HG03457 (cell line): ENCODE data around the gene GRB2.
"Not testable (repeated sequence)": the region's sequence is repeated elsewhere in the genome, so short reads cannot be mapped to it uniquely, and the experiment has no call there.

Experiments used
- ATAC-seq: cut with Tn5 transposase; IDR thresholded peaks from one replicate; pipeline ENCODE4 v1.9.1; 2021; ENCODE audit warnings: moderate number of reproducible peaks; ENCODE audit not compliant: unreplicated experiment

The GRB2 gene

GRCh38 chr17:75353176-75353575 is 52.3 kb downstream of the GRB2 start:
- ATAC-seq = no peak

GRCh38 chr17:75352079-75352569 is 53.4 kb downstream of the GRB2 start:
- no peak for ATAC-seq

DNA sequence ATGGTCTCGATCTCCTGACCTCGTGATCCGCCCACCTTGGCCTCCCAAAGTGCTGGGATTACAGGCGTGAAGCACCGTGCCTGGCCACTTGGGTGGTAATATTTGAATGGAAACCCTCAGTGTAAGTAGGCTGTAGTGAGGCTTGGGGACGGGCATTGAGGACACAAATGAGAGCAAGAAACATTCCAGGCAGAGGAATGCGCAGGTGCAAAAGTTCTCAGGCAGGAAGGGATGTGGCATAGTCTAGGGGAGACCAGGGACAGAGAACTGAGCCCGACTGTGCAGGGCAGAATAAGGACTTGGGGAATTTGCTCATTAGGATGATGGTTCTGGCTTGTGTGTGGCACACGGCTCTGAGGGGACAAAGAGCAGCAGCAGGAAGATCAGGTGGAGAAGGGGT is 54.8 kb downstream of the GRB2 start:
- ATAC-seq = no peak

GRCh38 chr17:75350029-75350428 is 55.4 kb downstream of the GRB2 start:
- ATAC-seq = no peak

DNA sequence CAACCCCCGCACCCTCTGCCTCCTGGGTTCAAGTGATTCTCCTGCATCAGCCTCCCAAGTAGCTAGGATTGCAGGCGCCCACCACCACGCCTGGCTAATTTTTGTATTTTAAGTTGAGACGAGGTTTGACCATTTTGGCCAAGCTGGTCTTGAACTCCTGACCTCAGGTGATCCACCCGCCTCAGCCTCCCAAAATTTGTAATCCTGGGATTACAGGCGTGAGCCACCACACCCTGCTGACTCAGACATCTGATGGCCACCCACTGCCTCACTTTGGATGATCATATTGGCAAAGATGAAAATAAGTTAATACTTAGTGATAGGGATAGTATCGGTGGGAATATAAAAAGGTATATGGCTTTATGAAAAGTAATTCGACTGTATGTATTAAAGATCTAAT is 55.9 kb downstream of the GRB2 start:
- no peak for ATAC-seq

DNA sequence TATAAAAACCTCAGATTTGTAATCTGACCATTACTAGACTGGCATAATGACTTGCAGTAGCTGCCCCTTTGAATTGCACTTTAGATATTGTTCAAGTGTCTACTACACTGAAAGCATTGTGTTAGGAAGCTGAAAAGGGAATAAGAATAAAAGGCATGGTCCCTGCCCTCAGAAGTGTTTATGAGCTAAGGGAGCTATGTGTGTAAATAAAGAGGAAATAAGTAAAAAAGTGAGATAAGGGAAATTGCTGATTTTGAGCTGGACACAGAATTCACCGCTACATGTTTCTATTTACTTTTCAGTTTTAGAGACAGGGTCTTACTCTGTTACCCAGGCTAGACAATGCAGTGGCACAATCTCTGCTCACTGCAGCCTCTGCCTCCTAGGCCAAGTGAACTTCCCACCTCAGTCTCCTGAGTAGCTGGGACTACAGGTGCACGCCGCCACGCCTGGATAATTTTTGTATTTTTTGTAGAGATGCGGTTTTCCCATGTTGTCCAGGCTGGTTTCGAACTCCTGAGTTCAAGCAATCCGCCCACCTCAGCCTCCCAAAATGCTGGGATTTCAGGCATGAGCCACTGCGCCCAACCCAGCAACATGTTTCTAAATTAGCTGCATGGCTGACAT is 57.0 kb downstream of the GRB2 start:
- no peak for ATAC-seq

- ATAC-seq = no peak
Measured at GRCh38 chr17:75346906-75347305, 58.6 kb downstream of the GRB2 start.

DNA sequence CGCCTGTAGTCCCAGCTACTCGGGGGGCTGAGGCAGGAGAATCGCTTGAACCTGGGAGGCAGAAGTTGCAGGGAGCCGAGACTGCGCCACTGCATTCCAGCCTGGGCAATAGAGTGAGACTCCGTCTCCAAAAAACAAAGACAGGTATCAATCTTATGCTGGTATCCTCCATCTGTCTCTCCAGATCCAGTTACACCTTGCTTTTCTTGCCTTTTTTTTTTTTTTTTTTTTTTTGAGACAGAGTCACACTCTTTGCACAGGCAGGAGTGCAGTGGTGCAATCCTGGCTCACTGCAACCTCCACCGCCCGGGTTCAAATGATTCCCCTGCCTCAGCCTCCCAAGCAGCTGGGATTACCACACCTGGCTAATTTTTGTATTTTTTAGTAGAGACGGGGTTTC is 59.1 kb downstream of the GRB2 start:
- ATAC-seq = not testable (repeated sequence)

DNA sequence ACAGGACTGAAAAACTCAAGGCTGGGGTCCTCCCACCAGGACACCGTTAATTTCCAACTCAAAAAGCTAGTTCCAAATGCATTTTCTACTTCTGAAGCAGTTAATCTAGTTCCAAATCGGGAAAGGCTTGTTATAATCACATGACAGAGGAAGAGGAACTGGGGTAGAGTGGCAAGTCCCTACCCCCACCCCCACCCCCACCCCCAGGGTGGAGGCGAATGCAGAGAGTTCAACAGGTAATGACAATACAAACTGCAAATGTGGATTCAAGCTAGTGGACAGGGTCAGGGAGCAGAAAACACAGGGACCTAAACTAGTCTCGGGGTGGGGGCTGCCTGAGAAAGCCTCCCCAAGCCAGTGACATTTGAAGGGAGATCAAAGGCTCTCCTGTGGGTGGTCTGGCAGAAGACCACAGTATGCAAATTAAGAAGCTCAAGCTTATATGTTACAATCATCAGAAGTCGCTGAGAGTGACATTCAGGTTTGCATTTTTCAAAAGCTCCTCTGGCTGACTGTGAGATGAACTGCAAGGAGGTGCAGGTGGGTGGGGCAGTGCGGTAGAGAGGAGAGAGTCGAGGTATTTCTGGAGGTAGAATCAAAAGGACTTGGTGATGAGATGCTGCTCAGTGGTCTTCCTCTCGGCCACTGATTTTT is 59.8 kb downstream of the GRB2 start:
- peak; percentile 36 for ATAC-seq

DNA sequence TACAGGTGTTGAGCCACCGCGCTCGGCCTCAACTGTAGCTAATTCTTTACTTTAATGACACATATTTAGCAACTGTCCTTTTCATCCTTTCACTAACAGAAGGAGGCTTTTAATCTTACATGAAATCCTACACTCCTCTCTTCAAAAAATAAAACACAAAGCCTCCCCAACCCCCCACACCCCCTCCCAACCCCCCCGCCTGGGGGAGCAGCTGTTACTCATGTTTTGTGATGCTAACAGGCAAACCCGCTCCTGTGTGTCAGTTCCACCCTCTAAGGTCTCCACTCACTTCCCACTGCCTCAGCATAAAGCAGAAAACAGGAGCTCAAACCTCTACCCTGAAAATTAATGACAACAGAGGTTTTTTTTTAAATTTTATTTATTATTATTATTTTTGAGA is 60.8 kb downstream of the GRB2 start:
- ATAC-seq = no peak

DNA sequence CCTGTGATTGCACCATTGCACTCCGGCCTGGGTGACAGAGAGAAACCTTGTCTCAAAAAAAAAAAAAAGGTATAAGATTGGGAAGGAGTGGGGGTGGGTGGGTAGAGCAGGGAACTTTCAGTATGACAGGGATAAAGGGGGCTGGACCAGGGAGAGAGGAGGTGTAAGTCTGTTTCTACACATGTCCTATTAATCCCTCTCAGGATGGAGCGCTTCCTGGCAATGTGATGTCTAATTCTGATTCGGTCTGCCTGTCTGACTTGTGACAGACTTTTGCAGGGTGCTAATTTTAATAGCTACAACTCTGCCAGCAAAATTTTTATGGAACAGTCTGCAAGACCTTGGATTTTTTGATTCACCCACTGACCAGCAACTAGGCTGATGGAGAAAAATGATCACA is 62.5 kb downstream of the GRB2 start:
- no peak for ATAC-seq

GRCh38 chr17:75341784-75342486 is 63.5 kb downstream of the GRB2 start:
- ATAC-seq = no peak

DNA sequence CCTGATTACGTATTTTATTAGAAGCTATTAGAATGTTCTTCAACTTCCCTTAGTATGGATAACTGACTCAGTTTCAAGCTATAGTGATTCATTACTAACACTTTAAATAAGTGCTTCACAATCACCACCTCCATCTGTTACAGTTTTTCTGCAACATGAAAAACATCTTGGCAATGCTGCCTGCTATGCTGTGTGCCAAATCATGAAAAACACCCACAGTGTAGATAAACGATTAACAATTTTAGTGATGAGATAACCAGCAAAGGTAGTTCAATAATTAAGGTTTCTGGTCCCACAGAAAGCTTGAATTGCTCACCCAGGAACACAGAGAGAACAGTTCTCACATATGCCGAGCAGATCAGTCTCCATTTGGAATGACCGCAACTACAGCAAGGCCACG is 64.8 kb downstream of the GRB2 start:
- no peak for ATAC-seq

DNA sequence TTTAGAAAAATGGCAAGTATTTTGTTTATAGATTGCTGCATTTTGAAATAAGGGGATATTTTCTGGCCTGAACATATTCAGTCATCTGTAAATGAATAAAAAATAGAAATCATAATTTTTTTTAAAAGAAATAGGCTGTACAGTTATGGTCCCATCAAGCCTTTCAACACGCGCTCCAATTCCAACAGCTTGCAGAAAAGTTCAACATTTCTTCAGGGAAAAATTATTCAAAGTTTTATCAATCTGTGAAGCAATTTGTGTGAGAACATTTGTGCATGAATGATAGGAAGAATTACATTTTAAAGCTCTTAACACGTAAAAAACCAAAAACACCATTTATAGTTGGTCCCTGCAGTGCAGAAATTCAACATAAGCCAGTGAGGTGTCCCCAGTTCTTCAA is 65.5 kb downstream of the GRB2 start:
- ATAC-seq = no peak

GRCh38 chr17:75338335-75338734 is 67.1 kb downstream of the GRB2 start:
- no peak for ATAC-seq

- ATAC-seq = no peak
Measured at GRCh38 chr17:75335315-75335714, 70.2 kb downstream of the GRB2 start.

- no peak for ATAC-seq
Measured at GRCh38 chr17:75334723-75335122, 70.8 kb downstream of the GRB2 start.

DNA sequence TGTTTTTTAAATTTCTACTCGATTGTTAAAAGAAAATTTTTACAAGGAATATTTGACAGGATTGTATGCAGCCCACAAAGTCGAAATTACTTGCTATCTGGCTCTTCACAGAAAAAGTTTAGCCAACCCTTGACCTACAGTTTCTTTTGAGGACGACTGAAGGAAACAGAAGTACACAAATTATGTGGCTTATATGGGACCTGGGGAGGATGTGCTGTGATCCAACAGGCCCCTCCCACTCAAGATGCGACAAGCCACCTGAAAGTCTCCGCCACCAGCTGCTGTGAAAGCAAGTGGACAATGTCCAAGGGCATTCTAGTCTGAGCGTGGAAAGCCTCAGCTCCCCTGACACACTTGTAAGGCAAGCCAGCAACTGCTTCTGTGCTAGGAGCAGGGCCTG is 73.8 kb downstream of the GRB2 start:
- no peak for ATAC-seq

- no peak for ATAC-seq
Measured at GRCh38 chr17:75327757-75328156, 77.7 kb downstream of the GRB2 start.

DNA sequence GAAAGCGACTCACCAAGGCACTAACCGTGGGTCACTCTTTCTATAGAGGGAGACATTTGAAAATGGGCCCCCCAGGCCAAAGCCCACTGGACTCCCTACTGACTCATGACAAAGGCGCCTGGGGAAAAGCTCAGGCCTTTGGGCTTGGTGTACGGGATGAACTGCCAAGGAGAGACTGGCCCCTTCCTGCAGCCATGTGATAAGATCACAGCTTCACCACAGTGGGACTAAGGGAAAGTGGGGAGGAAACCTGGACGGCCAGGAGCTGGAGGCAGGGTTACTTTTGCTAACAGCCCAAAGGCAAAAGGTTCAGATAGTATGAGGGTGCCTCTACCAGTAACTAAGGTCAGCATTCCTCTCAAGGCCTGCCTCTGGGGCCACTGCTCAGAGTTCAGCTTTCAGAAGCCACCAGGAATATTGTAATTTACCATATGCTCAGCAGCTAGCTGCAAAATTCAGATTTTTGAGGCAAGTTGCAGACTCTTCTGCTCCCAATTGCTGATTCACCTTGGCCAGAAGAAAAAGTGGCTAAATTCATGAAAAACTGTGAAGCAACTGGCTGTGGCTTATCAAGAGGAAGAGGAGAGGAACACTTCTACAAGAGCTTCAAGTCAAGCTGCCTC is 79.1 kb downstream of the GRB2 start:
- no peak for ATAC-seq

GRCh38 chr17:75325827-75326225 is 79.7 kb downstream of the GRB2 start:
- ATAC-seq = no peak

DNA sequence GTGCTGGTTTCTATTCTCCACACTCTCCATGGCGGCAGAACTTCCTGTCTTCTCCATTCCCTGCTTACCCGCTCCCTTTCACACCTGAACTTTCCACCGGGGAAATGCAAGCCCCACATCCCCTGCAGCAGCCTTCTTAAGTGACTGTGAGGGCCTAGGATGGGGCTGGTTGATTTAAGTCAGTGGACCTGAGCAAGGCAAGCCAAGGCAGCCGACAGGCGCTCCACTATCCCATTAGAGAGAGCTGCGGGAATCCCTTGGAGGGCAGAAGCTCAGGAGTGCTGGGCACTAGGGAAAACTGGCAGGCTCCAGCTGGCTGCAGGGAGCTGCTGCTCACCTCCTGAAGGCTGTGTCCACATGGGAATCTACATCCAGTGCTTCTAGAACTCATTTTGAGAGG is 80.1 kb downstream of the GRB2 start:
- no peak for ATAC-seq
